ENCODE data around the gene ERVK3-1. TPM values are rescaled to one million over a fixed set of nuclear protein-coding genes. Genes with fewer than 3 reads are reported as not detected.

ERVK3-1 gene
- total RNA-seq, 1 donor = 29.3 TPM

DNA sequence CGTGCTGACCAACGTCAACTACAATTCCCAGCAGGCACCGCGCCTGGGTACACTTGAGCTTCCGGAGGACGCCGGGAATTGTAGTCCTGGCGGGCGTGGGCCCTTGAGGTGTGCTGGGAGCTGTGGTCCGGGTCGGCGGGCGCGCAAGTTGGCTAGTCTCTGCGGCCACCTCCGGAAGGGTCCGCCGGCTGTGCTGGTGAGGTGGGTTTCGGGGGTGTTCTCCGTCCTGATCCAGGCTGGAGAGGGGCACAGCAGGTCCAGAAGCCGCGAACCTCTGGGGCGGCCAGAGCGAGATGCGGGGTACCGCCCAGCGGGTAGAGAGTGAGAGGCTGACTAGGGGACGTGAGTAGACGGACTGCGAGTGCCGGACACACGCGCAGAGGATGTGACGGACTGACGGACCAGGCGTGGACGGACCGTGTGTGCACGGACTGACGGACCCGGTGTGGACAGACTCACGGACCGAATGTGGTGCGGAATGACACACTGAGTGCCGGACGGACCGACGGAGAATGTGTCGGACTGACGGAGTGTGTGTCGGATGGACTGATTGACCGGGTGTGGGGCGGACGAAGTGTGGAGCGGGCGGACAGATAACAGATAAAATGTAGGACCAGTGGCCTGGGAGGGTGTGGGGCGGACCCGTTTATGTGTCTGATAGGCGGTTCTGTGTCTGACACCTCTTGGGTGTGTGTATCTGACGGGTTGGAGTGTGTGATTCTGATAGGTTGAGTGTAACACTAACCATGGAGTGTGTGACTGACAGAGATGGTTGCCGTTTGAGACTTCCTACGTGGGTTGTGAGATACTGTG is 21.9 kb downstream of the ERVK3-1 start, which contains the start of gene ZSCAN22:
Gene ZSCAN22 (plus strand): TSS at position 81 of the 813 bp plus-strand sequence. CDS start 7,809 bp downstream, outside the sequence.
- H3K4me1 ChIP-seq (ENCODE audit: insufficient read depth, low read length) = peaks cover 20% of the 10 kb centered on the region
- H3K79me2 ChIP-seq (ENCODE audit: insufficient read depth, low read length) = peaks cover 47% of the 10 kb centered on the region
- no peaks in the 10 kb centered on the region for H3K36me3 ChIP-seq (ENCODE audit: insufficient read depth, low read length)
- no peaks in the 10 kb centered on the region for H3K27me3 ChIP-seq (ENCODE audit: insufficient read depth, low read length)
- H3K4me2 ChIP-seq (ENCODE audit: insufficient read depth, low read length) = peak within 1 kb of the TSS; percentile 82
- peak within 1 kb of the TSS; percentile 88 for H3K27ac ChIP-seq (ENCODE audit: low read depth, low read length)
- H4K20me1 ChIP-seq (ENCODE audit: insufficient read depth, low read length) = peaks cover 7% of the 10 kb centered on the region
- H3K9me3 ChIP-seq (ENCODE audit: low read depth, low read length) = no peaks in the 10 kb centered on the region
- peak within 1 kb of the TSS; percentile 91 for H3K4me3 ChIP-seq (ENCODE audit: insufficient read depth, low read length)
- DNase-seq (ENCODE audit: insufficient read length, low spot score, missing footprints) = peak; percentile 98
- TF ChIP-seq, protein P1, sequence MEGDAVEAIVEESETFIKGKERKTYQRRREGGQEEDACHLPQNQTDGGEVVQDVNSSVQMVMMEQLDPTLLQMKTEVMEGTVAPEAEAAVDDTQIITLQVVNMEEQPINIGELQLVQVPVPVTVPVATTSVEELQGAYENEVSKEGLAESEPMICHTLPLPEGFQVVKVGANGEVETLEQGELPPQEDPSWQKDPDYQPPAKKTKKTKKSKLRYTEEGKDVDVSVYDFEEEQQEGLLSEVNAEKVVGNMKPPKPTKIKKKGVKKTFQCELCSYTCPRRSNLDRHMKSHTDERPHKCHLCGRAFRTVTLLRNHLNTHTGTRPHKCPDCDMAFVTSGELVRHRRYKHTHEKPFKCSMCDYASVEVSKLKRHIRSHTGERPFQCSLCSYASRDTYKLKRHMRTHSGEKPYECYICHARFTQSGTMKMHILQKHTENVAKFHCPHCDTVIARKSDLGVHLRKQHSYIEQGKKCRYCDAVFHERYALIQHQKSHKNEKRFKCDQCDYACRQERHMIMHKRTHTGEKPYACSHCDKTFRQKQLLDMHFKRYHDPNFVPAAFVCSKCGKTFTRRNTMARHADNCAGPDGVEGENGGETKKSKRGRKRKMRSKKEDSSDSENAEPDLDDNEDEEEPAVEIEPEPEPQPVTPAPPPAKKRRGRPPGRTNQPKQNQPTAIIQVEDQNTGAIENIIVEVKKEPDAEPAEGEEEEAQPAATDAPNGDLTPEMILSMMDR (IDR thresholded peaks at IDR 0.05; ENCODE audit: extremely low read depth, low read depth, low read length) = no peak
- peak within 1 kb of the TSS; percentile 98 for H2AFZ ChIP-seq (ENCODE audit: low read length)

DNA sequence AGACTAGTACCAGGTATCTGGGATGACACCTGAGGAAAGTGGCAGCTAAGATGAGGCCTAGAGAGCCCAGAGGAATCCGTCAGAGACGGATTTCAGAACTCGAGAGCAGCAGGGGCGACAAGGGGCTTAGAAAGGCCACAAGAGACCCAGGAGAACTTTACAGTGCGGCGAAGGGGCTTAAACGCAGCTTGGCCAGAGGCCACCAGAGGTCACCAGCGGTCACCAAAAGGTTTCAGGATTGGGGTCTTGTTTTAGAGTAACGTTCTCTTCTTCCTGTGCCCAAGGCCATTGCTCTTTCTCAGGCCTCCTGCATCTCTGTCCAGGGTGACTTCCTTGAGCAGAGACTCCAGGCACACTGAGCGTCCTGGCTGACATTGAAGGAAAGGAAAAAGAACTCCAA is 23.8 kb downstream of the ERVK3-1 start:
- Histone ChIP-seq H3K4me3 (ENCODE audit: insufficient read depth, low read length) (no peak overlapping the region), H3K4me2 (ENCODE audit: insufficient read depth, low read length) (no peak overlapping the region), H4K20me1 (ENCODE audit: insufficient read depth, low read length) (peaks cover 7% of the 10 kb centered on the region), H2AFZ (ENCODE audit: low read length) (no peak overlapping the region), H3K4me1 (ENCODE audit: insufficient read depth, low read length) (peaks cover 20% of the 10 kb centered on the region), H3K9me3 (ENCODE audit: low read depth, low read length) (no peaks in the 10 kb centered on the region), H3K79me2 (ENCODE audit: insufficient read depth, low read length) (peaks cover 45% of the 10 kb centered on the region), H3K27me3 (ENCODE audit: insufficient read depth, low read length) (no peaks in the 10 kb centered on the region), H3K36me3 (ENCODE audit: insufficient read depth, low read length) (no peaks in the 10 kb centered on the region), H3K27ac (ENCODE audit: low read depth, low read length) (no peak overlapping the region)
- no peak for DNase-seq (ENCODE audit: insufficient read length, low spot score, missing footprints)
- TF ChIP-seq, protein P1 (IDR thresholded peaks at IDR 0.05; ENCODE audit: extremely low read depth, low read depth, low read length) = no peak

DNA sequence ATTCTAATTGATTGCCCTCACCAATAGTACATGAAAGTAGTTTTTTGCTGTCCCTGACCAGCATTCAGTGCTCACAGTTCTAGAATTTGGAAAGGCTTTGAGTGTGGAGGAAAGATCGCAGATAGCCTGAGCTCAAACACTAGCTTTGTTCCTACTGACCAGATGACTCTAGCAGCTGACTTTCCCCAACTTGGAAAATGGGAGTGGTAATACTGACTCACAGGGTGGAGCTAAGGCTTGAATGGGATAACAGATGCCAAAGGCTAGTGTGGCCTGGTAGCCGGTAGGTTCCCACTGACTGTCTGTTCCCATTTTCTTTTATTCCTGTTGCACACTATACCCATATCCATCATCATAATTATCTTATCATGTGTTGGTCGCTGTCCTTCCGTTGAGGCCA is 25.3 kb downstream of the ERVK3-1 start:
- Histone ChIP-seq H3K27ac (ENCODE audit: low read depth, low read length) (peak overlapping the region; percentile 27), H4K20me1 (ENCODE audit: insufficient read depth, low read length) (peaks cover 5% of the 10 kb centered on the region), H3K4me3 (ENCODE audit: insufficient read depth, low read length) (no peak overlapping the region), H3K36me3 (ENCODE audit: insufficient read depth, low read length) (no peaks in the 10 kb centered on the region), H2AFZ (ENCODE audit: low read length) (no peak overlapping the region), H3K9me3 (ENCODE audit: low read depth, low read length) (no peaks in the 10 kb centered on the region), H3K27me3 (ENCODE audit: insufficient read depth, low read length) (no peaks in the 10 kb centered on the region), H3K4me2 (ENCODE audit: insufficient read depth, low read length) (peak overlapping the region; percentile 31), H3K79me2 (ENCODE audit: insufficient read depth, low read length) (peaks cover 31% of the 10 kb centered on the region), H3K4me1 (ENCODE audit: insufficient read depth, low read length) (peaks cover 17% of the 10 kb centered on the region)
- TF ChIP-seq, protein P1 (IDR thresholded peaks at IDR 0.05; ENCODE audit: extremely low read depth, low read depth, low read length) = no peak
- peak; percentile 96 for DNase-seq (ENCODE audit: insufficient read length, low spot score, missing footprints)

DNA sequence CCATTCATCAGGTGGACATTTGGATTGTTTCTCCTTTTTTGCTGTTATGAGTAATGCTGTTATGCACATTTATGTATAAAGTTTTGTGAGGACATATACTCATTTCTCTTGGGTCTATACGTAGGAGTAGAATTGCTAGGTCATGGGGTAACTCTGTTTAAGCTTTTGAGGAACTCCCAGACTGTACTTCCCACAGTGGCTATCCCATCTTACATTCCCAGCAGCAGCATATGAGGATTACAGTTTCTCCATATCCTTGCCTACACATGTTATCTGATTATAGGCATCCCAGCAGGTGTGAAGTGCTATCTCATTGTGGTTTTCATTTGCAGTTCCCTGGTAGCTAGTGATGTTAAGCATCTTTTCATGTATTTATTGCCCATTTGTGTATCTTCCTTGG is 27.5 kb downstream of the ERVK3-1 start:
- H3K4me1 ChIP-seq (ENCODE audit: insufficient read depth, low read length) = peaks cover 7% of the 10 kb centered on the region
- no peak for DNase-seq (ENCODE audit: insufficient read length, low spot score, missing footprints)
- H4K20me1 ChIP-seq (ENCODE audit: insufficient read depth, low read length) = peaks cover 3% of the 10 kb centered on the region
- no peak overlapping the region for H3K27ac ChIP-seq (ENCODE audit: low read depth, low read length)
- H2AFZ ChIP-seq (ENCODE audit: low read length) = no peak overlapping the region
- H3K27me3 ChIP-seq (ENCODE audit: insufficient read depth, low read length) = no peaks in the 10 kb centered on the region
- H3K4me2 ChIP-seq (ENCODE audit: insufficient read depth, low read length) = no peak overlapping the region
- H3K79me2 ChIP-seq (ENCODE audit: insufficient read depth, low read length) = peaks cover 16% of the 10 kb centered on the region
- no peak overlapping the region for H3K4me3 ChIP-seq (ENCODE audit: insufficient read depth, low read length)
- peaks cover 7% of the 10 kb centered on the region for H3K36me3 ChIP-seq (ENCODE audit: insufficient read depth, low read length)
- H3K9me3 ChIP-seq (ENCODE audit: low read depth, low read length) = no peaks in the 10 kb centered on the region
- TF ChIP-seq, protein P1 (IDR thresholded peaks at IDR 0.05; ENCODE audit: extremely low read depth, low read depth, low read length) = no peak

Measured in osteoblast (primary cell).